Left renal pelvis (tissue), 4 donors: ENCODE measurements around the gene SNN. TPM values are rescaled to one million over a fixed set of nuclear protein-coding genes. Genes with fewer than 3 reads are reported as not detected.

ENCODE experiments used
- DNase-seq, 4 donors: peaks; one replicate each; pipeline ENCODE4 v3.0.0-alpha.2; 2013; ENCODE audit warnings: low read depth in 4 of 4, low spot score in 3 of 4
- polyA plus RNA-seq, 4 donors: library from polyadenylated mRNA; unstranded; fragments of 120-200 nt; gene quantifications; one replicate each; pipeline ENCODE4 v1.2.1, GENCODE V29; 2013; ENCODE audit not compliant: insufficient read length in 4 of 4

SNN gene
- polyA plus RNA-seq, 4 donors: 32.8 to 36.5 (median 33.9) TPM

DNA sequence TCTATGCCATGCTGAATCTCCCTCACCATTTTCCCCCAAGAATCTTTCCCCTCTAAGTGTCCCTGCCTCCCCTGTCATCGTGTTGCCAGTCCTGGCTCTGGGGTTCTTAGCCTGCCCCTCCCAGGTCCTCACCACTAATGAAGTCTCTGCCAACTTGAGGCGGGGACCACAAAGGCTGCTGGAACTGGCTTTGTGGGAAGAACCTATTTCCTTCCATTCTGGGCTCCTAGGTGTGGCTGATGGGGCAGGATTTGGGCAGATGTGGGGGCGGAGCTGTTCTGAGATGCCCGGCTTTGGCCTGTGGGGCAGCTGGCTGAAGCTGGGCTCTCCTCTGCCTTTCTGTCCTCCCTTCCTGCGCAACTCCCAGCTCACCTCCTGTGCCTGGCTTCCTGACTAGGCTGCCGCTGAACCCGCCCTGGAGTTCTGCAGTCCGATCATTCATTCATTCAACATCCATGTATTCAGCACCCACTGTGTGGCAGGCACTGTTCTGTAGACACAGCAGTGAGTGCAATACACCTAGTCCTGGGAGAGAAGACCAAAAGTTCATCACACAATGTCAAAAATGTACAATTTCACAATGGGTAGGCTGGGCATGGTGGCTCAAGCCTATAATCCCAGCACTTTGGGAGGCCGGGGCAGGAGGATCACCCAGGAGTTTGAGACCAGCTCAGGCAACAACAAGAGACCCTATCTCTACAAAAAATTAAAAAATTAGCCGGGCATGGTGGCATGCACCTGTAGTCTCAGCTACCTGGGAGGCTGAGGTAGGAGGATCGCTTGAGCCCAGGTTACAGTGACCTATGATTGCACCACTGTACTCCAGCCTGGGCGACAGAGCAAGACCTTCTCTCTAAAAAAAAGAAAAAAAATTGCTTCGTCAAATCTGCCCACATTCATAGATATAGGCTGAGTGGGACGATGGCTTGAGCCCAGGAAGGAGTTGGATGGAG lies 1.9 kb upstream of the SNN start:
- no peak for DNase-seq

DNA sequence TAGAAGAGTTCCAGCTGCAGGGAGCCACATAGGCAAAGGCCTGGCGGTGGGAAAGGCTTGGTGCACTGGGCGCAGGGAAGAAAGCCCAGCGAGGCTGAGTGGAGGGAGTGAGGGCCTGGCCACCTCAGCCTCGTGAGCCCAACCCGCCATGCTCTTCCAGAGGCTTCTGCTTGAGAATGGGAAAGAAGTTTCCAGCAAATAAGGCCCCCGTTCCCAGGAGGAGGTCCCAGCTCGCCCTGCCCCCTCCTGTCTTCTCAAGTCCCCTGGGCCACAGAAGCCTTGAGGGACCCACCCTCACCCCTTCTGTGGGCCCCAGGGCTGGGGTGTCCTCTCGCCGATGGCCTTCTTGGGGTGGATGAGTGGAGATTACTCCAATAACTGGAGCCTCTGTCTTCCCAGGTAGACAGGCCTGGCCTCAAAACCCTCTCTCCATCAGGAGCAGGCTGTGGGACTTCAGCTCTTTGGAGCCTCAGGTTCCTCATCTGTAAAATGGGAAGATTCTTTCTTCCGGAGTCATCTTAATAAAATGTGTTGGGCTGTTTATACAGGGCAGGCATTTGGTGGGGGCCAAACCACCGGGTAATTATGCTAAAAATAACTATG lies 933 bp upstream of the SNN start:
- no peak for DNase-seq

DNA sequence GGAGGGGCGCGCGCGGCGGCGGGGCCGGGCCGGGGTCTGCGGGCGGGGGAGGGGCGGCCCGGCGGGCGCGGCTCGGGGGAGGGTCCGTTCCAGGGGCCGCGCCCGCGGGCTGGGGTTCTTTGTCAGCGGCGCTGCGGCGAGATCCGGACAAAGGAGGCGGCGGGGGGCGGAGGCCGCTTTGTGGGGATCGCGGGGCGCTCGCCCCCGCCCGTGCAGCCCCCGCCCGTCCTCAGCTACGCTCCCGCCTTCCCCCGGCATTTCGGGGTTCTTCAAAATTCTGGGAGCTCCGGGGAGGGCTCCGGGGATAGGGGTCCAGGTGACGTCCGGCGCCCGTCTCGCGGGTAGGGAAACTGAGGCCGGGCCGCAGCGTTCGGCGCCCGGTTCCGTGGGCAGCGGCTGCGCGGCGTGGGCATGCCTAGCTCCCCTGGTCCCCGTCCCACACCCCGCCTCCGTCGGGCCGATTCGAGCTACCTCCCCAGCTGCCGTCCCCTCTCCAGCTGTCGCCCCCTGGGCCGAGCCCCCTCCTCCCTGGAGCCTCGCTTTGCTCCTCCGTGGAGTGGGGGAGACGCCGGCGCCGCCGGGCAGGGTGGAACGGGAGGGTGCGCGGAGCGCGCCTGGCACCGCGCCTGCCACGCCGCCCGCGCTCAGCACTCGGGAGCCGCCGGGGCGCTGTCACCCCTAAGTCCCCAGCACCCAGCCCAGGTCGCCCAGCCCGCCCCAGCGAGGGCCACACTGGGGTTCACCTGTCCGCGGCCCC lies 546 bp downstream of the SNN start:
- DNase-seq: no peak

DNA sequence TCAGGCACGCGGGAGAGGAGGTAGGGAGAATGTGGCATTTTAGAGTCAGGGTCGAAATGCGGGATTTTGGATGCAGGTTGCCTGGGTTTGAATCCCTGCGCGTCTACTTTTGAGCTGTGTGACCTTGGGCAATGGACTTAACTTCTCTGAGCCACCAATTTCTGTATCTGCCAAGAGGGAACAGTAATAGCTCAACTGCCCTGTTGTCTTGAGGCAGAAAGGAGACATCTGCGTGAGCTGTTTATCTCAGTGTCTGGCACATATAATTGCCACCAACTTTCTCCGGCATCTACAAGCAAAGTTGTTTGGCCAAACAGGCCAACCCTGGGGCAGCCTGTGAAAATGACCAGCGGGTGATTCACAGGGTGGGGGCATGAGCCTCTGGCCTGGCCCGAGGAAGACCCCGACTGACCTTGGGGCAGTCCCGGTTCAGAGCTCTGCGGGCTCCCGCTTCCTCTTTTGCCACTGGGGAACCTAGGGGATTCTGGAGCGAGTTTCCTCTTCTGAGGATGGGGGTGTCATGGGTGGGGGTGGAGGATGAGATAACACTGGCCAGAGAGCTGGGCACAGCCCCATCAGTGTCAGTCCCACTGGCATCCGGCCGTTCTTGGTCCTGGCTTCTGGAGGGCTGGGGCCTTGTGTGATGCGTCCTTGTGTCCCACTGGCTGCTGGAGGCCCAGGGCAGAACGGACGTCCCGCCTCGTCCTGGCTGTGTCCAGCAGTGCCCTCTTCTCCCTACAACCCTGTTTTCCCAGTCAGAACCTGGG lies 1.3 kb downstream of the SNN start:
- DNase-seq: no peak

DNA sequence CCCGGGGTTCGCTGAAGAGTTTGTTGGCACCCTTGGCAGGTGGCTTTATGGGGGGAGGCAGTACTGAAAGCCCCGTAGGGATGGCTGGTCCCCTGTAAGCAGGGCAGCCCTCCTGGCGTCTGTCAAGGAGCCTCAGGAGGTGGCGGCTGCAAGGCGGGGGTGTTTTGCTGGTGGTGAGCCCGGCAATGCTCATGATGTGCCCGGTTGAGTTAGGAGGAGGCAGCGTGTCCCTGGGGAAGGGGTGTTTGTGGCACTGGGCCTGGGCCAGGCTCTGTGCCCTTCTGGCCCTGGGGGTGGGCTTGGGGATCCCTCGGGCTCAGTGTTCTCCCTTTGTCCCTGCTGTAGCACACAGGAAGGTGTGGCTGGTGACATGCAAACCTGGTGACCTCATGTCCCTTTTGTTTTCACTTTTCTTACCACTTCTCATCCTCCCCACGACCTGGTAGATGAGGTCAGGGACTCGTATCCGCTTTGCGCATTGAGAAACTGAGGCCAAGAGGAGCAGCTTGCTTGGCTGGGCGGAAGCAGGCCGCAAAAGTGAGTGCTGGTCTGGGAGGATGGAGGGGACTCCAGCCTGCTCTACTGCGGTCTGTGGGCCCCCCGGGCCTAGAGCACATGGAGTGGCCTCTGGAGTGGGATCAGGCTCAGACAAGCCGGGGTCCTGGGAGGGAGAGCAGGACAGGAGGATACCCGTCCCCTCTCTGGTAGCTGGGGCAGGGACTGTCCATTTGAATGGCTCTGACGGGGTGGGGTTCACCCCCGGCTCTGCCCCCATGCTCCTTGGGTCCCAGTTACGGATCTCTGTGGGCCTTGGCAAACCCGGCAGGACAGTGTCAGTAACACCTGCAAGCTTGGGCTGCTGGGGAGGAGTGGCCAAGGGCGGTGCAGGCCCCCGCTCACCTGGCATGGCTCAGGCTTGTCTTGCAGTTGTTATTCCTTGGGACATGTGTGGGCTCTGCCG lies 2.2 kb downstream of the SNN start:
- DNase-seq: no peak

DNA sequence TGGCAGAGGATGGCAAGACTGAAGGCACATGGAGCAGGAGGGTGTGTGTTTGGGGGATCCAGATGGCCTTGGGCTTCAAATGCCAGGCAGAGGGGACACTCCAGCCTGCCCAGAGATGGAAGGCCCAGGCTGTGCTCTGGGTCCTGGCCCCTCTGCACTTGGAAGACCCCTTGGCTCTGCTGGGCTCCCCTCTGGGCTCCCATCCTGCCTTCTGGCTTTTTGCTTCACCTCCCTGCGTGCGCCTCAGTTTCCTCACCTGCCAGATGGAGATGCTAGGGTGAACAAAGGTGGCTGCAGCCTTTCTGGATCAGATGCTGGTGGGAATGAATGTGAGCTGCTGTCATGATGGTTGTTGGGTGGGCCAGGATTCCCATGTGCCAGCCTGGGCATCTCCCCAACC lies 3.0 kb downstream of the SNN start:
- DNase-seq: no peak

DNA sequence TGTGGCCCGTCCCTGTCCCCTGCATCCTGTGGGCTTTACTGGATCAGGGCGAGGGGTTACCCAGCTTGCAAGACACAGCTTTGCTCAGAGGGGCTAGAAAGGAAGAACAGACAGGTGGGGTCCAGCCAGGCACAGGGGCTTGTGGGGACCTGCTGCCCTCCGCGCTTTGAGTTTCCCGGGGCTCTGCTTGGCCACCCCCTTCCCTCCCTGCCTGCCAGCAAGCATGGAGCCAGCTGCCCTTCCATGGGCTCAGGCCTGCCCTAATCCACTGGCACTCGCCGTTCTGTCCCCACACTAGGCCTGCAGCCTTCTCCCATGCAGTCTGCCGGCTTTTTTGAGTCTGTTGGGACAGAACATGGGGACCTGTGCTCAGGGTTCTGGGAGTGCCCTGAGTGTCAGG lies 3.4 kb downstream of the SNN start:
- DNase-seq: no peak

DNA sequence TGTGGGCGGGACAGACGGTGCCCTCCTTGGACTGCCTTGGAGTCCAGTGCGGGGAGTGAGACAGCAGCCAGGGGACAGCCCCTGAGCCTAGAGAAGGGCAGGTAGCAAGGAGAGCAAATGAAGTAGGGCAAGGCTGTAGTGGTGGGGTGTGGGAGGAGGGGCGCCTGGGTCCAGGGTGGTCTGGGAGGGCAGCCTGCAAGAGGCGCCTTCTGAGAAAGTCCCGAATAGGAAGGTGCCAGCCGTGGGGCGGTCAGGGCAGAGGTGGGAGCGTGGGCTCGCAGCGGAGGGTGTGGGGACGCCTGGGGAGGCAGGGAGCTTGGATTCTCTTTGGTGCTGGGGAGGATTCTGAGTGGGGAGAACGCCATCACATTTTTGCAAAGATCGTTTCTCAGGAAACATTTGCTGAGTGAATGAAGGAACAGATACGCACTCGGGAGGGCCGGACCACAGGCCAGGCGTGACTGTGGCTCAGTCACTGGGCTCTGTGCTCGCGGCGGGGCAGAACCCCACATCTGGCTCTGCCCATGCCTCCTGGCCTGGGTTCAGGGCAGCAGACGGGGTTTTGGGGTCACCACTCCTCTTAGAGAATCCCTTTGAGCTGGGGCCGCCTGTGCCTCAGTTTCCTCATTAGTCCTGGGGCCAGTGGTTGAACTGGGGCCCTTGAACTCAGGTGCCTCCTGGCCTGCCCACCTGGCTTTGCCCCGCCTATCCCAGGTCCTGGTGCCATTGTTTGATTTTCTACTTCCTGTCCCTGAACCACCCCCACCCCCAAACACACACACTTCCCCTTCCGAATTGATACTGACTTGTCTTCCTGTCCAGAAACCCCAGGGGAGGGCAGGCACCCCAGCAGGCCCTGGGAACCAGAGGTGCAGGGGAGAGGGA lies 4.2 kb downstream of the SNN start:
- DNase-seq: no peak

DNA sequence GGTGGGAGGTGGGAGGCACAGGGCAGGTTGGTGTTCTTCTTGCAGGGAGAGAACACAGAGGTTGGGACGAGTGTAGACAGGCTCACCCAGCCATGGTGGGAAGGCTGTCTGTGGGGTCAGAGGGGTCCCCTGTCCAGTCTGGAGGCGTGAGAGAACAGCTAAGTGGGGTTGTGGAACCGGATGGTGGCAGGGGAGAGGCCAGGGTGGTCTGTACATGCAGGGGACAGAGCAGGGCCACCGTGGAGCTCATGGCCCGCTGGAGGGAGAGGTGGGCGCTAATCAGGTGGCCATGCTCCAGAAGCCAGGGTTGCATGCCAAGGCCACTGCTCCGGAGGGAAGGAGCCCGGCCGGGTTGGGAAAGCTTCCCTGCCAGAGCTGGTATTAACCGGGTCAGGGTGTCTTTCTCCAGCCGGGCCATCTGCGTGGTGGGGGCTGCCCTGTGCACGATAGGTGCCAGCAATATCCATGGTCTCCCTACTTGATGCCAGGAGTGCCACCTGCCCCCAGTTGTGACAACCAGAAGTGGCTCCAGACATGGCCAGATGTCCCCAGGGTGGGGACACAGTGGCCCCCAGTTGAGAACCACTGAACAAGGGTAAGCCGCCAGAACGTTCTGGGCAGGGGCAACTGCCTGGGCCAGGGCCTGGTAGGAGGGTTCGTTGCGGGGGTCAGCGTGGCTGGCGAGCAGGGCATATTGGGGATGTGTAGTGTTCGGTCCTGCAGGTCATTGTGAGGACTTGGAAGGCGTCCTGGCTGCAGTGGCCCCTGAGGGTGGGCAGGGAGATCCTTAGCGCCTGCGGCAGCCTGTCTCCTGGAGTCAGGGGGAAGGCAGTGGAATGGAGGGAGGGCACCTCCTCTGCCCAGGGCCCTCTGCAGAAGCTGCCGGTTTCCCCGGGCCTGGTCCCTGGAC lies 5.1 kb downstream of the SNN start:
- DNase-seq: no peak

DNA sequence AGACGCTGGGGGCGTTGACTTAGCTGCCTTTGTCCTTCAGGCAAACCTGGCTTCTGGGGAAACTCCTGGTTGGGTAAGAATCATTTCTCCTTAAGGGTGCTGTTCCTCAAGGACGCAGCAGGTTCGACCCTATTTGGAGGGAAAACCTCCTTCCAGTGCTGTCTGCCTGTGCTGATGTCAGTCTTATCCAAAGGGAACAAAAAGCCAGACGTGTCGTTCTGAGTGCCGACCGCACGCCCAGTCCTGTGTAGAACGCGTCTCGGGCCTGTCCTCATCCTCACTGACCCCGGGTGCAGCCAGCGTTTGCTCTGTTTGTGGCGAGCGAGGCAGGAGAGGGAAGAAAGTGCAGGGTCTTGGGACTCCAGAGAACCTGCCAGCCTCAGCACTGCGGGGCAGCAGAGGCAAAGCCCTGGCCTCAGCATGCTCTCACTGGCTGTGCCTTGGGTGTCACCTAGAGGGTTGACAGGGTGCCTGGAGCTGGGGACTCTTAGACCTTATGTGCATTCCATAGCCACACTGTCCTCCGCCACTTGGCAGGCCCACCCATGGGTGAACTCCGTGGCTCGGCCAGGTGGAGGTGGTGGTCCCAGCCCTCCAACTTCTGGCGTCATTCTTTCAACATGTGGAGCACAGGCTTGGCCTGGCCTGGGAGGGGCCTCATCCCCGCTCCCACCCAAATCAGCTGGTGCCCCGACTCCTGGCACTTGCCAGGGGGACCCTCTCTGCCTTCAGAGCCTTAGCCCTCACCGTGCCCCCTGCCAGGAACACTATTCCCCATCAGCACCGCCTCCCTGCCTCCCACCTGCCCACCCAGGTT lies 6.0 kb downstream of the SNN start:
- no peak for DNase-seq

DNA sequence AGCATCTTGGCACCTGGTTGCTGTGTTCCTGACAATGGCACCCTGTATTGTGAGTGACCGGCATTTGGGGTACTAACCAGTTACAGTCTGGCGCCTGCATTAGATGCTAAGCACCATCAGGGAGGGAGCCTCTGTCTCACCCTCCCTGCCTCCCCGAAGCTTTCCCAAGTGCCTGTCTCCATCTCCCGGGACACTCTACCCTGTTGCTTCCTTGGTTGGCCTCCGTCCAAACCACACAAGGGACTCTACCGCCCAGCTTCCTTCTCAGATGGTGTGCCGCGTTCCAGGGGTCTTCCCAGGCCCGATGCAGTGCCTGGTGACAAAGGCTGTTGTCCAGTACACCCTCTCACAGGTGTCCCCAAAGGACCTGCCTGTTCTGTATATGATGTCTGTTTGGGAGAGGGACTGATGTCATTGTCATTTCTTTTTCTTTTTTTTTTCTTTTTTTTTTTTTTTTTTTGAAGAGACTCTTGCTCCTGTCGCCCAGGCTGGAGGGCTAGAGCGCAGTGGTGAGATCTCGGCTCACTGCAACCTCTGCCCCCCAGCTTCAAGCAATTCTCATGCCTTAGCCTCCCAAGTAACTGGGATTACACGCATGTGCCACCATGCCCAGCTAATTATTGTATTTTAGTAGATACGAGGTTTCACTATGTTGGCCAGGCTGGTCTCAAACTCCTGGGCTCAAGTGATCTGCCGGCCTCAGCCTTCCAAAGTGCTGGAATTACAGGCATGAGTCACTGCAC lies 6.7 kb downstream of the SNN start:
- DNase-seq: no peak

DNA sequence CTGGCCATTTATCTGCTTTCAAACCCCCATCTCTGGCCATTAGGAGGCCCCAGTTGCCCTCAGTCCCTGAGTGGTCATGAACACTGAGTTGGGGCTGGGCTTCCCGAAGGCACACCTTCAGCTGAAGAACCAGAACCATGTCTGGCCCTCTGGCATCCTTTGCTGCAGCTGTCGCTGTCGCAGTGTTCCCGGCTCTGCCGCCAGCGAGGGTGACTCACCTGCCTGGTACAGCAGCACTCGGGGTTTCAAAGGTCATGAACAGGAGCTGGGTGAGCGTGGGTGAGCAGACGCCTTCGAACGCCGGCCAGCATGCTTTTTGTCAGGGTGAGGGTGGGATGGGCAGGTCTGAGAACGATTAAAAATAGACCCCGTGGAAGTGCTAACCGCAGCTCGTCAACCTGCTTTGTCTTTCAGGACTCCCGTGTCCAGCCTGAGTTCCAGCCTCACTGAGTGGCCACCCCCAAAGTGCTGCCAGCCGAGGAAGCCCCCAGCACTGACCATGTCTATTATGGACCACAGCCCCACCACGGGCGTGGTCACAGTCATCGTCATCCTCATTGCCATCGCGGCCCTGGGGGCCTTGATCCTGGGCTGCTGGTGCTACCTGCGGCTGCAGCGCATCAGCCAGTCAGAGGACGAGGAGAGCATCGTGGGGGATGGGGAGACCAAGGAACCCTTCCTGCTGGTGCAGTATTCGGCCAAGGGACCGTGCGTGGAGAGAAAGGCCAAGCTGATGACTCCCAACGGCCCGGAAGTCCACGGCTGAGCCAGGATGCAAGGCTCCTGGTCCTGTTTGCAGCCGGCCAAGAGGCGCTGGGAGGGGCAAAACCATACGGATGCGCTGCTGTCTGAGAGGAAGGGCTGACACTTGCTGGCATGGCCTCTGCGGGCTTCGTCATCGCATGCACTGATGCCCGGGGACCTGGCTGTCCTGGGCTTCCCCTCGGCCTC lies 7.6 kb downstream of the SNN start:
- DNase-seq: no peak

DNA sequence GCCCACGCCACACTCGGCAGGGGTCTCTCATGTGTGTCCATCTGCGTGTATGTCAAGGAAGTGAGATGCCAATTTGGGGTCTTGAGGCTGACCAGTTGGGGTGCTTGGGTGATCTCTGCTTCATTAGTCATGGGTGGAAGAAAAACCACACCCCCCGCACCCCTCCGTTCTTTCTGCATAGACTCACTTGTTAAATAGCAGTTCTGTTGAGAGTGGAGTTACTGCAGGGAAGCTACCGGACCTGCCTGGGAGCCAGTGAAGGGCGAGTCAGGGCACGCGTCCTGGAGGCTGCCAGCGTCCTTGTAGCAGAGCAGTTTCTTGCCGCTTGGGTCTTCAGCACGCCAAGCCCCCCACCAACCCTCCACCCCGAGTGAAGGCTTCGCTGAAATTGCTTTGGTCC lies 8.5 kb downstream of the SNN start:
- DNase-seq: no peak

DNA sequence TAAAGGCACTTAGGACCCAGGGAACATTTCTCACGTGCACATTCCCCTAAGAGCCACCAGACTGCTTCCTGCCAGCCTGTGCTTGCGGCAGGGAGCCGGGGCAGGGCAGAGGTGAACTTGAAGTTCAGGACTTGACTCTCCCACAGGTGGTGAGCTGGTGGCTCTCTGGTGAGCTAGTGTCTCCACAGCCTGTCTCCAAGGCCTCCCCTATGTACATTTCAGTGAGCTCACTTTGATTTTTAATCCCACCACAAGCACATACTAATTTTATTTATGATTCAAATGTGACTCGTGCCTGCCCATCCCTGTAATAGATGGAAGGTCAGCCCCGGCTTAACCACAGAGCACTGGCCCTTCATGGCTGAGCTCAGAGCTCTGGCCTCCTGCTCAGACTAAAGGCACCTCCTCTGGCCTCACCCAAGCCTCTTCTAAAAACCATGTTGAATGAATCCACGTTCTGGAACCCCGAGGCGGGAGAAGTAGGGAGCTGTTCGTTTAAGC lies 9.2 kb downstream of the SNN start:
- no peak for DNase-seq
